CD4-positive, alpha-beta T cell treated with Interleukin-17A for 1 hour (primary cell): ENCODE results near the gene COLGALT1.
"Not testable (repeated sequence)": the region's sequence is repeated elsewhere in the genome, so short reads cannot be mapped to it uniquely, and the experiment has no call there.

Experiments used
- DNase-seq: peaks from one replicate; pipeline ENCODE4 v3.0.0-alpha.2; 2020

Gene COLGALT1

GRCh38 chr19:17534767-17535166 lies 20.7 kb upstream of the COLGALT1 start:
- DNase-seq = no peak

- DNase-seq = no peak
Observed at GRCh38 chr19:17536955-17537354, 18.5 kb upstream of the COLGALT1 start.

- DNase-seq = peak; percentile 9
Observed at GRCh38 chr19:17538684-17539237, 16.7 kb upstream of the COLGALT1 start.

- DNase-seq = peak; percentile 98
Observed at GRCh38 chr19:17539238-17540117, 16.0 kb upstream of the COLGALT1 start.

GRCh38 chr19:17540174-17540573 lies 15.3 kb upstream of the COLGALT1 start:
- DNase-seq = no peak

- DNase-seq = no peak
Observed at GRCh38 chr19:17541184-17541759, 14.2 kb upstream of the COLGALT1 start.

GRCh38 chr19:17542042-17542441 lies 13.4 kb upstream of the COLGALT1 start:
- no peak for DNase-seq

GRCh38 chr19:17542793-17543582 lies 12.5 kb upstream of the COLGALT1 start:
- no peak for DNase-seq

GRCh38 chr19:17543986-17544385 lies 11.5 kb upstream of the COLGALT1 start:
- no peak for DNase-seq

GRCh38 chr19:17544418-17544817 lies 11.0 kb upstream of the COLGALT1 start:
- no peak for DNase-seq

GRCh38 chr19:17548145-17548544 lies 7.3 kb upstream of the COLGALT1 start:
- no peak for DNase-seq

- DNase-seq = no peak
Observed at GRCh38 chr19:17549085-17549740, 6.2 kb upstream of the COLGALT1 start.

GRCh38 chr19:17550076-17550667 lies 5.3 kb upstream of the COLGALT1 start:
- DNase-seq = no peak

GRCh38 chr19:17552735-17553134 lies 2.7 kb upstream of the COLGALT1 start:
- not testable (repeated sequence) for DNase-seq

GRCh38 chr19:17553256-17553655 lies 2.2 kb upstream of the COLGALT1 start:
- DNase-seq = no peak

- no peak for DNase-seq
Observed at GRCh38 chr19:17554968-17555479, 425 bp upstream of the COLGALT1 start.

GRCh38 chr19:17555929-17556813 lies 722 bp downstream of the COLGALT1 start:
- DNase-seq = peak; percentile 24

- DNase-seq = no peak
Observed at GRCh38 chr19:17556995-17557394, 1.5 kb downstream of the COLGALT1 start.

- DNase-seq = no peak
Observed at GRCh38 chr19:17557466-17557865, 2.0 kb downstream of the COLGALT1 start.

- no peak for DNase-seq
Observed at GRCh38 chr19:17560205-17560595, 4.8 kb downstream of the COLGALT1 start.

GRCh38 chr19:17562097-17562496 lies 6.6 kb downstream of the COLGALT1 start:
- no peak for DNase-seq
